ENCODE data around the gene CLIC2. TPM values are rescaled to one million over a fixed set of nuclear protein-coding genes. Genes with fewer than 3 reads are reported as not detected.
A peak's percentile ranks its signal among the peaks of the same experiment; 100 is the strongest.

The CLIC2 gene
- total and polyA plus RNA-seq, 10 of the 15 experiments (the other 5 are each of a cell fraction or from before 2014, with no cell fraction given): 18.4 to 41.0 (median 21.1) TPM

DNA sequence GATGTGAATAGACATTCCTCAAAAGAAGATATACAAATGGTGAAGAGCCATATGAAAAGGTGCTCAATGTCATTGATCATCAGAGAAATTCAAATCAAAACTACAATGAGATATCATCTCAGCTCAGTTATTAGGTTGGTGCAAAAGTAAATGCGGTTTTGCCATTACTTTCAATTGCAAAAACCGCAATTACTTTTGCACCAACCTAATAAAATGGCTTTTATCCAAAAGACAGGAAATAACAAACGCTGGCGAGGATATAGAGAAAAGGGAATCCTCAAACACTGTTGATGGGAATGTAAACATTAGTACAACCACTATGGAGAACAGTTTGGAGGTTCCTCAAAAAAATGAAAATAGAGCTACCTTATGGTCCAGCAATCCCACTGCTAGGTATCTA is 5.1 kb downstream of the CLIC2 start:
- Histone ChIP-seq H3K9ac (ENCODE audit: control insufficient read depth, insufficient read depth, low read length) (no peak overlapping the region), H3K9me3 (replicated peaks; ENCODE audit: control insufficient read depth, insufficient read depth, low read length) (no peaks in the 10 kb centered on the region), H3K79me2 (ENCODE audit: control insufficient read depth, insufficient read depth, low read length) (peaks cover 3% of the 10 kb centered on the region), H3K36me3 (ENCODE audit: control insufficient read depth in 2 of 2, insufficient read depth in 2 of 2, low read length in 1 of 2) (no peaks in the 10 kb centered on the region), H3K27me3 (replicated peaks in 1 of 2; ENCODE audit: control insufficient read depth in 2 of 2, insufficient read depth in 2 of 2, low read length in 1 of 2) (no peaks in the 10 kb centered on the region), H3K27ac (ENCODE audit: control insufficient read depth, insufficient read depth) (no peak overlapping the region), H3K4me2 (ENCODE audit: control insufficient read depth, insufficient read depth) (no peak overlapping the region), H3K4me3 (no peak overlapping the region), H2AFZ (ENCODE audit: control insufficient read depth, low read depth, low read length) (no peak overlapping the region), H3K4me1 (ENCODE audit: control insufficient read depth, insufficient read depth, low read length) (no peaks in the 10 kb centered on the region), H4K20me1 (ENCODE audit: control insufficient read depth, insufficient read depth) (no peaks in the 10 kb centered on the region)
- ATAC-seq: no peak
- DNase-seq (ENCODE audit: low read depth, low spot score): no peak
- in situ Hi-C loops (cut with MboI) (no loop called here), intact Hi-C loops (cut with micrococcal nuclease; ENCODE audit: unreplicated experiment) (no loop called here)
- CTCF ChIA-PET: no interaction called here
- POLR2A ChIA-PET: interaction anchor here (0.6 kb wide), 1 partner anchor 151 kb away, joined by 5 read pairs; no protein-coding TSS in a partner anchor
- WGBS (ENCODE audit: insufficient coverage, insufficient replicate concordance, low lambda C conversion rate, missing lambda C conversion rate): 33% methylated on average over 4 of the region's 4 CpGs
- RAD21 ChIA-PET (ENCODE audit: unreplicated experiment): no interaction called here
- no TSS peak for BruUV-seq (replicated peaks)
- SMC1A ChIA-PET (ENCODE audit: uncharacterized antibody, unreplicated experiment): no interaction called here
- FAIRE-seq: no peak
- TF ChIP-seq ELK1 (IDR thresholded peaks at IDR 0.05; ENCODE audit: low read depth, low read length) (no peak), ZBTB40 (IDR thresholded peaks at IDR 0.05; ENCODE audit: borderline replicate concordance) (peak; percentile 67), ESRRA (IDR thresholded peaks at IDR 0.05; ENCODE audit: low read length) (no peak)
